Kidney epithelial cell (primary cell): ENCODE data around the gene CEP290. TPM values are rescaled to one million over a fixed set of nuclear protein-coding genes. Genes with fewer than 3 reads are reported as not detected.

Source experiments
- DNase-seq: peaks from one replicate; pipeline ENCODE4 v3.0.0-alpha.2; 2010; ENCODE audit warnings: low read depth
- H3K27me3 ChIP-seq: 2 replicates; pipeline ENCODE4 v1.6.0; 2011; ENCODE audit warnings: low read length; ENCODE audit not compliant: control insufficient read depth, insufficient read depth
- H3K36me3 ChIP-seq: 2 replicates; pipeline ENCODE4 v1.5.1; 2011; ENCODE audit warnings: low read length; ENCODE audit not compliant: control insufficient read depth, insufficient read depth
- H3K4me3 ChIP-seq: 2 replicates; pipeline ENCODE4 v1.5.1; 2011; ENCODE audit warnings: low read depth, mild to moderate bottlenecking, control low read depth, low read length
- CTCF ChIP-seq: IDR thresholded peaks from 2 replicates; pipeline ENCODE4 v1.5.1; 2011; ENCODE audit warnings: mild to moderate bottlenecking, moderate library complexity, low read length, control low read depth, inconsistent platforms; ENCODE audit not compliant: insufficient read depth, poor library complexity, severe bottlenecking
- total RNA-seq: library from RNA; depleted of rRNA; stranded (reverse); fragments of >200 nt; gene quantifications from 2 replicates; pipeline ENCODE4 v1.2.3, GENCODE V29; 2015

Gene CEP290
- total RNA-seq = 17.7 and 19.3 TPM in 2 replicates

- DNase-seq = peak; percentile 100
- Histone ChIP-seq H3K36me3 (no peaks in the 10 kb centered on the region), H3K27me3 (no peaks in the 10 kb centered on the region), H3K4me3 (peak within 1 kb of the TSS; percentile 77)
- TF ChIP-seq CTCF = no peak
Observed at GRCh38 chr12:88141774-88142609, at the start of gene CEP290, which contains the start of gene TMTC3. CEP290 (minus strand) TSS chr12:88142088; CDS start chr12:88141307, 781 bp downstream. TMTC3 (plus strand) TSS chr12:88142307; CDS start chr12:88148316, 6,009 bp downstream.

GRCh38 chr12:88188180-88188579 is 46.3 kb upstream of the CEP290 start:
- TF ChIP-seq CTCF = no peak
- no peaks in the 10 kb centered on the region for H3K36me3 ChIP-seq
- DNase-seq = peak; percentile 28

GRCh38 chr12:88187571-88187970 is 45.7 kb upstream of the CEP290 start:
- no peak for DNase-seq
- TF ChIP-seq CTCF = no peak
- H3K4me3 ChIP-seq = no peak overlapping the region
- no peaks in the 10 kb centered on the region for H3K36me3 ChIP-seq
- H3K27me3 ChIP-seq = no peaks in the 10 kb centered on the region

More at GRCh38 chr12:88188180-88188579, 46.3 kb upstream of the CEP290 start:
- H3K4me3 ChIP-seq = no peak overlapping the region
- no peaks in the 10 kb centered on the region for H3K27me3 ChIP-seq

- Histone ChIP-seq H3K4me3 (no peak overlapping the region), H3K36me3 (no peaks in the 10 kb centered on the region), H3K27me3 (no peaks in the 10 kb centered on the region)
- no peak for TF ChIP-seq CTCF
- DNase-seq = peak; percentile 61
Observed at GRCh38 chr12:88185988-88186387, 44.1 kb upstream of the CEP290 start.

- no peaks in the 10 kb centered on the region for H3K27me3 ChIP-seq
- H3K4me3 ChIP-seq = no peak overlapping the region
- TF ChIP-seq CTCF = no peak
- no peaks in the 10 kb centered on the region for H3K36me3 ChIP-seq
- no peak for DNase-seq
Observed at GRCh38 chr12:88185279-88185678, 43.4 kb upstream of the CEP290 start.
